ENCODE measurements around the gene IL1RAPL2.
"Not testable (repeated sequence)": the region's sequence is repeated elsewhere in the genome, so short reads cannot be mapped to it uniquely, and the experiment has no call there.

Gene IL1RAPL2

DNA sequence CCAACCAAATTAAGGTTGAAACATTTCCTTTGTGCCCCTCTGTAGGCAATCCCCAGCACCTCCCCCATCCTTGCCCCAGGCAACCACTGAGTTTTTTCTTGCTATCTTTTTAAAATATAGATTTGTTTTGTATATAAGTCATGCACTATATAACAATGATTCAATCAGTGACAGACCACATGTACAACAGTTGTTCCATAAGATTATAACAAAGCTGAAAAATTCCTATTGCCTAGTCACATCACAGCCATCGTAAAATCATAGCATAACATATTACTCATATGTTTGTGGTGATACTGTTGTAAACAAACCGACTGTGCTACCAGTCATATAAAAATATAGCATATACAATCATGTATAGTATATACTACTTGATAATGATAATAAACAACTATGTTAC is 1044.4 kb downstream of the IL1RAPL2 start:
- DNase-seq (ENCODE audit: low spot score) = no peak

GRCh38 chrX:105618393-105619101 is 1052.5 kb downstream of the IL1RAPL2 start:
- DNase-seq (ENCODE audit: low spot score) = no peak

DNA sequence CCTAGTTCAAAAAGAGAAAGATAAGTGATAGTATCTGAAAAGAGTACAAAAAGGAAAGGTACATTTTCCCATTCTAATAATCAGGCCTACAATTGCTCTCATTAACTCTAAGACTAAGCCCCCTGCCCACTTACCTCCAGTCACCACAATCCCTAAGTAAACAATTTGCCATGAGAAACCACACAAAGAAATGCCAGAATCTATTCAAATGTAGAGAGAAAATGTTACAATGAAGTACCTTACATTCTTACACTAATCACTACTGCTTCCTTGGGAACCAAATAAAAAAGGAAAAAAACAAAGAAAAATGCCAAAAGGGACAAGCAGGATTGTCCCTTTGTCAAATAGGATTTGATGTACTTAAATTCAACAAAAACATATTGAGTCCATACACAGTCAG is 1068.2 kb downstream of the IL1RAPL2 start:
- DNase-seq (ENCODE audit: low spot score) = no peak

DNA sequence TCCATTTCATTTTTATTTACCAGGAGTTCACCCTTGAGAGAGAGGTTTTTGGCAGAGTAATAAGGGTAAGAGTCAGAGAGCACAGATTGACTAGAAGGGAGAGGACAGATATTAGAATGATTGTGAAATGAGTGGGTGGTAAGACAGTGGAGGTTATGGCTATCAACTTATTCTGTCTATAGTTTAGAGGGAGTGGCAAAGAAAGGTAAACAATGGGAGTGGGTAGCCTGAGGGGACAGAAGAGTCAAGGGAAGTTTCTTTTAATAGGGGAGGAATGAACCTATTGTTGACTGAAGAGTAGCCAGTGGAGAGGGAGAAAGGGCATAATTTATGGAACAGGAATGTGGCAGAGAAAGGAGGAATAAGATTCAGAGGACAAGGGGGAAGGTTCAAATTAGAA is 1069.8 kb downstream of the IL1RAPL2 start:
- no peak for DNase-seq (ENCODE audit: low spot score)

DNA sequence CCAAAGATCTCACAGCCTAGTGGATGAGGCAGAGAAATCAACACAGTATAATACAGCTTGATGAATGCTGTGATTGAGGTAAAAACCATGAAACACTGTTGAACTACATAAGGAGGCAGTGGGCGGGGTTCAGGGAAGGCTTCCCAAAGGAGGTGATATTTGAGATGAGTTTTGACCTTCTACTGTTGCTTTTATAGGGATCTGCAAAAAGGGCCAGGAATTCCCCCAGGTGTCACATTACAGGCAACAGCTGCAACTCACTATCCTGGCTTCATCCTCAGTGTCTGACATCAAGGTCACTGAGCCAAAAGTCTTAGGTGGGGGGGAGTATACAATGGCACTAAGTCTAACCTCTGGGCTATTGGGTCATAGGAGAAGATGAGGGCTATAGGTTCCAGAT is 1070.7 kb downstream of the IL1RAPL2 start:
- no peak for DNase-seq (ENCODE audit: low spot score)

DNA sequence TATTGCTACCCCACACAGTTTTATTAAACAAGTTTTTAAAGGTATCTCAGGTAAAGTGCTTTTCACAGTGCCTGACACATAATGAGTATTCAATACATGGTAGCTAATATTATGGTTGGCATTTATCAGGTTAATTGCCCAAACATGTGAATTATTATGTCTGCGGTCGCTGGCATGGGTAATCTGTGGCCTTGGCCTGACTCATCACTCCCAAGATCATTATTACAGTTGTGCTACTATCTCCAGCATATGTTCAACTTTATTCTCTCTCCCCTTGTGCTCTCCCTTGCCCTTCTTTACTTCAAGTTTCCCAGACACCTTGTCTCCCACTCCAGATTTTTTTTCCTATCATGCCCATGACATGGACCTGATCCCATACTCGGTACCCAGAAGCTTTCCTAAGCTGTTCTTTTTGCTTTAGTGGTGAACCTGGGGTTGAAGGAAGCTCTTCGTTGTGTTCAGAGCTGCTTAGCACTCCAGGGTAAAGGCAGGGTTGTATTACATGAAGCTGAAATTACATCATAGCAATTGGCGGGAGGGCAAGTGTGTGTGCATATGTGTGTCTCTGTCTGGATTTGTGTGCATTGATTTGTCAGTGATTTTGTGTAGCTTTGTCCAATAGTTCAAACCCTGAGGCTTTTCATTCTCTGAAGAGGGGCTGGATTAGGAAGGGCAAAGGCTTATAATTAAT is 1079.8 kb downstream of the IL1RAPL2 start:
- DNase-seq (ENCODE audit: low spot score) = no peak

DNA sequence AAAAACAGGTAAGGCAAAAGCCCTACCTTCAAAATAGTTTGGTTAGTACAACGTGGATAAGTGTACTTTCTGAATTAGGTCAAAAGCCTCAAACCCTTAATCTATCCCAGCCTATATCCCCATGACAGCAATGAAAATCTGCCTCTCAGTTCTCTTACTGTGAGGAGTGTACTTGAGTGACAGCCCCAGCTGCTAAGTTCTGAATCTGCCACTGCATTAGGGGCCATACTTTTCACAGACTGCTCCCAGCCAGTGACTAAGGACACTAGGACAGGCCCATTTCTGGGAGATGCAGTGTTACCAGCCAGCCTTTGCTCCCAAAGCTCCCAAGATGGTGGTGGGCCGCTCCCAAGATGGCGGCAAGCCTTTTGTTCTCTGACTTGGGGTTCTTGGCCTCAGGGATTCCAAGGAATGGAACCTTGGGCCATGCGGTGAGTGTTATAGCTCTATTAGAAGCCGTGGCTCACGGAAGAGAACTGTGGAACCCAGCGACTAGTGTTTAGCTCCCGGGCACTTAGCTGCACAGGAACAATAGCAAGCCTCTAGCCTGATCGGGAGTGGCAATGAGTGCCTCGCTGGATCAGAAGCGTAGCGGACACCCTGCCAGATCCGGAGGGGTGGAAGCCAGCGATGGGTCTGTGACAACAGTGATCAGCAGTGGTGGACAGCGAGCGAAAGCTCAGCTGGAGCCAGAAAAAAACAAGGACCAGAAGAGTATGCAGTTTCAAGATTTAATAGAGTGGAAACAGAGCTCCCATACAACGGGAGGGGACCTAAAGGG is 1080.8 kb downstream of the IL1RAPL2 start:
- no peak for DNase-seq (ENCODE audit: low spot score)

- DNase-seq (ENCODE audit: low spot score) = no peak
Measured at GRCh38 chrX:105647749-105648148, 1081.8 kb downstream of the IL1RAPL2 start.

- DNase-seq (ENCODE audit: low spot score) = no peak
Measured at GRCh38 chrX:105648732-105649131, 1082.7 kb downstream of the IL1RAPL2 start.

GRCh38 chrX:105650577-105650976 is 1084.6 kb downstream of the IL1RAPL2 start:
- no peak for DNase-seq (ENCODE audit: low spot score)

- no peak for DNase-seq (ENCODE audit: low spot score)
Measured at GRCh38 chrX:105650986-105651385, 1085.0 kb downstream of the IL1RAPL2 start.

DNA sequence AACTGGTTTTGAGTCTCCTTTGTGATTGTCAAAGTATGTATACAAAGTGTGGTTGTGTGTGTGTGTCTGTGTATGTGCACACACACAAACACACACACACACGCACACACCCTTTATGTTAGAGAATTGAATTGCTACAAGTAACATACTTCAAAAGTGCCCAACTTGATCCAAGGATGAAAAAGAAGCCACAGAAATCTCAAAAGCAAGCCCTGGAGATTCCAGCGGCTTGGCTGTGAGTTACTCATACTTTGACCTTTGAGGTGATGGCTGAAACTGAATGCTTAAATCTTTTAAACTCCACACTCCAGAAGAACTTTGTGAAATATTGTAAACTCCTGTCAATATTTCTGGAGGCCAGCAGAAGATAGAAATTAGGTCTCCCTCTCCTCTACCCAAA is 1087.9 kb downstream of the IL1RAPL2 start:
- no peak for DNase-seq (ENCODE audit: low spot score)

DNA sequence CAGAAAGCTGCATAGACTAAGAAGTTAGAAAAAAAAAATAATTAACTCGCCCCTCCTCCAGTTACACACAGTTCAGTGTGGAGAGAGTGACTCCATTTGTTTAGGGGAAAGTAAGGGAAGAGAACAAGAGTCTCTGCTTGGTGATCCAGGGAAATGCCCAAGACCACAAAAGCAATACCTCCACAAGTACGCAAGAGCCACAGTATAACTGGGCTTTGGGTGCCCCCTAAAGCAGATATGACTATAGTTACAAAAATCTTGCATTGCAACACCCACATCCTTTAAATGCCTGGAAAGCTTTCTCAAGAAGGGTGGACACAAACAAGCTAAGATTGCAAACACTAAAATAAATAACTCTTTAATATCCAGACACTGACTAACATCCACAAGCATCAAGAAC is 1092.1 kb downstream of the IL1RAPL2 start:
- DNase-seq (ENCODE audit: low spot score) = no peak

- no peak for DNase-seq (ENCODE audit: low spot score)
Measured at GRCh38 chrX:105662248-105662647, 1096.2 kb downstream of the IL1RAPL2 start.

- no peak for DNase-seq (ENCODE audit: low spot score)
Measured at GRCh38 chrX:105664243-105664642, 1098.2 kb downstream of the IL1RAPL2 start.

DNA sequence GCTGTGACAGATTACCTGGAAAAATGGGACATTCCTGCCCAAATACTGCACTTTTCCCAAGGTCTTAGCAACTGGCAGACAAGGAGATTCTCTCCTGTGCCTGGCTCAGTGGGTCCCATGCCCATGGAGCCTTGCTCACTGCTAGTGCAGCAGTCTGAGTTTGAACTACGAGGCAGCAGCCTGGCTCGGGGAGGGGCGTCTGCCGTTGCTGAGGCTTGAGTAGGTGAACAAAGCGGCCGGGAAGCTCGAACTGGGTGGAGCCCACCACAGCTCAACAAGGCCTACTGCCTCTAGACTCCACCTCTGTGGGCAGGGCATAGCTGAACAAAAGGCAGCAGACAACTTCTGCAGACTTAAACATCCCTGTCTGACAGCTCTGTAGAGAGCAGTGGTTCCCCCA is 1118.3 kb downstream of the IL1RAPL2 start:
- DNase-seq (ENCODE audit: low spot score) = not testable (repeated sequence)

- DNase-seq (ENCODE audit: low spot score) = no peak
Measured at GRCh38 chrX:105694839-105695238, 1128.8 kb downstream of the IL1RAPL2 start.

DNA sequence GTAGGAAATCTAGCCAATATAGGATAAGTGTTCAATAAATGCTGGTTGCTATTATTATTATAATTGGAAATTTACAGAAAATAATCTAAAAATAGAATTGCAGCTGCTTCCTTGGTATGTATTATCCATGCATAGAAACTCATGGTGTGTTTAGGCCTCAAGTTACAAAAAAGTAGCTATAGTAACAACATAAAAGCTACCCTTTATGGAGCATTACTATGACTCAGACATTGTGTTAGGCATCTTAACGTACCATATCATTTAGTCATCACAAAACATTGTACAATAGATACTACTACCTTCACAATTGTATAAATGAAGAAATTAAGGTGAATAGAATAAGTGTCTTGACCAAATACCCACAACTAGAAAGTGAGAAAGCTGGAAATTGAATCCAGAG is 1129.5 kb downstream of the IL1RAPL2 start:
- no peak for DNase-seq (ENCODE audit: low spot score)

DNA sequence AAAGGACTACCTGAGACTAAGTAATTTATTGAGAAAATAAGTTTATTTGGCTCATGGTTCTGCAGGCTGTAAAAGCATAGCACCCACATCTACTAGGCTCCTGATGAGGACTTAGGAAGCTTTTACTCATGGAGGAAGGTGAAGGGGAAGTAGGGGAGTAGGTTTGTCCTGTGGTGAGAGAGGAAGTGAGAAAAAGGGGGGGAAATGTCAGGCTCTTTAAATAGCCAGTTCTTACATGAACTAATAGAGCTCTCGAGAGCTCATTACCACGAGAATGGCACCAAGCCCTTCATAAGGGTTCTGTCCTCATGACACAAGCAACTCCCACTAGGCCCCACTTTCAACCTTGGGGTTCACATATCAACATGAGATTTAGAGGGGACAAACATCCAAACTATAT is 1130.9 kb downstream of the IL1RAPL2 start:
- no peak for DNase-seq (ENCODE audit: low spot score)

DNA sequence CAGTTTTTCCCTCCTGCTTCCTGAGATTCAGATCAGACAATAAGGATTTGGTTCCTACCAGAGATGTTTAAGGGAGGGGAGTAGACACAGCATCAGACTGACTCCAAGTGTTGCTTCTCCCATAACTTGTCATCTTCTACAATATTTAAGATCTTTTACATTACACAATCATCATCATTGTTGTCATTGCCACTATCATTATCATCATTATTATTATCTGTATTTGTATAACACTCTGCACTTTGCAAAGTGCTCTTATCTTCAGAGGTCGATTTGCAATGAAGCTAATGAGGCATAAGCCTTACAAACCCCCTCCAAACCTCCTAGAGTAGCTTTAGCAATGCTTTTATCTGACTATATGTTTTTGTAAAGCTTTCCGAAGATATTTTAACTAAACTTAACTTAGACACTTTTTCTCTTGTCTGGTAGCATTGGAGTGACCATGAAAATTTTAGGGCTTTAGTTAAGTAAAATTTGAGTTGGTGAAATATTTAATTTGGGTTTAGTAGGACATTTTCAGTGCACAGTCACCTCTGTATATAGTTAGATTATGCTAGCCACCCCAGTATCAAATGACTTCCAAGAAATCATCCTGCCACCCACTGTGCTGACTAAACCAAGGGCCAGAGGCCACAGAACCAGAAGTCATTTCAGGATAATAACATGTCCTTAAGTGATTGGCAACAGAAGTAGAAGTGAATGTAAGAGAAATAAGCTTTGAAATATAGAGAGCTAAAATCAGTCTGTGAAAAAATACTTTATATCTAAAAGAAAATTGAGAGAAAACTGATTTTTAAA is 1132.2 kb downstream of the IL1RAPL2 start:
- no peak for DNase-seq (ENCODE audit: low spot score)

- no peak for DNase-seq (ENCODE audit: low spot score)
Measured at GRCh38 chrX:105700331-105700730, 1134.3 kb downstream of the IL1RAPL2 start.

All from pons (tissue), 1 donor.